Hepatocyte (in vitro differentiated cells): ENCODE measurements around the gene EIF4B. TPM values are rescaled to one million over a fixed set of nuclear protein-coding genes. Genes with fewer than 3 reads are reported as not detected.

Source experiments
- DNase-seq: peaks from one replicate; pipeline ENCODE4 v3.0.0-alpha.2; 2016; ENCODE audit warnings: low spot score
- H2AFZ ChIP-seq: fragments of 200-600 bp; sonication (generic); 2 replicates; pipeline ENCODE4 v1.6.0; 2016; ENCODE audit warnings: antibody characterized with exemption, mild to moderate bottlenecking
- H3K27ac ChIP-seq: fragments of 200-600 bp; sonication (generic); 2 replicates; pipeline ENCODE4 v1.5.1; 2016; ENCODE audit warnings: mild to moderate bottlenecking
- H3K27me3 ChIP-seq: fragments of 200-600 bp; sonication (generic); 2 replicates; pipeline ENCODE4 v1.6.1; 2016
- H3K36me3 ChIP-seq: fragments of 200-600 bp; sonication (generic); replicated peaks from 2 replicates; pipeline ENCODE4 v1.5.1; 2016; ENCODE audit warnings: low read depth; ENCODE audit not compliant: insufficient read depth
- H3K4me1 ChIP-seq: fragments of 200-600 bp; sonication (generic); 2 replicates; pipeline ENCODE4 v1.5.1; 2016; ENCODE audit warnings: mild to moderate bottlenecking, moderate library complexity; ENCODE audit not compliant: insufficient read depth
- H3K4me2 ChIP-seq: fragments of 200-600 bp; sonication (generic); 2 replicates; pipeline ENCODE4 v1.6.0; 2016
- H3K4me3 ChIP-seq: fragments of 200-600 bp; sonication (generic); 2 replicates; pipeline ENCODE4 v1.5.1; 2016; ENCODE audit warnings: mild to moderate bottlenecking
- H3K79me2 ChIP-seq: fragments of 200-600 bp; sonication (generic); 2 replicates; pipeline ENCODE4 v1.6.0; 2017; ENCODE audit warnings: mild to moderate bottlenecking
- H3K9me2 ChIP-seq: fragments of 200-600 bp; sonication (generic); replicated peaks from 2 replicates; pipeline ENCODE4 v1.6.0; 2017; ENCODE audit warnings: mild to moderate bottlenecking; ENCODE audit not compliant: insufficient read depth
- H3K9me3 ChIP-seq: fragments of 200-600 bp; sonication (generic); 2 replicates; pipeline ENCODE4 v1.5.1; 2016; ENCODE audit warnings: low read depth, mild to moderate bottlenecking
- H4K20me1 ChIP-seq: fragments of 200-600 bp; sonication (generic); 2 replicates; pipeline ENCODE4 v1.6.0; 2016; ENCODE audit warnings: mild to moderate bottlenecking; ENCODE audit not compliant: insufficient read depth, poor library complexity, severe bottlenecking
- EZH2 ChIP-seq: fragments of 200-600 bp; sonication (generic); IDR thresholded peaks from 2 replicates; pipeline ENCODE4 v1.6.1; 2016; ENCODE audit warnings: antibody characterized with exemption, mild to moderate bottlenecking, borderline replicate concordance
- EZH2phosphoT487 ChIP-seq: fragments of 200-600 bp; sonication (generic); IDR thresholded peaks from one replicate; pipeline ENCODE4 v1.6.1; 2018; ENCODE audit warnings: antibody characterized with exemption, mild to moderate bottlenecking, low read depth, moderate library complexity; ENCODE audit not compliant: unreplicated experiment, severe bottlenecking
- WGBS: methylation state at CpG from one replicate; pipeline ENCODE4 v1.1.6; 2016; ENCODE audit warnings: low lambda C conversion rate; ENCODE audit errors: missing lambda C conversion rate; 5-methylcytosine and 5-hydroxymethylcytosine counted together
- polyA plus RNA-seq: library from polyadenylated mRNA; unstranded; fragments of >200 nt; fragmentation: Nextera tagmentation; extraction: Ambion mirVana; gene quantifications from 2 replicates; pipeline ENCODE4 v1.2.1, GENCODE V29; 2016
- total RNA-seq: library from RNA; depleted of rRNA; stranded (reverse); fragments of >200 nt; gene quantifications from 2 replicates; pipeline ENCODE4 v1.2.3, GENCODE V29; 2014
- TF ChIP-seq, protein P1 (sequence below): fragments of 200-600 bp; sonication (generic); IDR thresholded peaks from 2 replicates; pipeline ENCODE4 v1.5.1; 2016; ENCODE audit warnings: antibody characterized with exemption, mild to moderate bottlenecking; ENCODE audit not compliant: poor library complexity

EIF4B gene
- total and polyA plus RNA-seq, 2 experiments from 2014 or later: 53.5 to 435 TPM

DNA sequence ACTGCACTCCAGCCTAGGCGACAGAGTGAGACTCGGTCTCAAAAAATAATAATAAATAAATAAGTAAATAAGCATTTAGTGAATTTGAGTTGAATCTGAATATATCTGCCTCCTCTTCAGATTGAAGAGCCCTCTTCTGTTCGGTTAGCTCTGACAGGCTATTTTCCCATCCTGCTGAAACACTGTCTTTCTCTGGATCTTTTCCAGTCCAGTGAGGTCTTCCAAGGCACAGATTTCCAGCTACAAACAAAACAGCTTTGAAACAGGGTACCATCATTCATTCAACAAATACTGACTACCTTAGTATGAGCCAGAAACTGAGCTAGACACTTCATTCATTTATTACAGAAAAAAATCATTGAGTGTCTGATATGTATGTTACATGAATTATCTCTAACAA lies 80.1 kb downstream of the EIF4B start:
- Histone ChIP-seq H3K27ac (no peak overlapping the region), H3K79me2 (no peaks in the 10 kb centered on the region), H3K9me2 (no peaks in the 10 kb centered on the region), H3K4me2 (no peak overlapping the region), H2AFZ (no peak overlapping the region), H3K4me1 (no peaks in the 10 kb centered on the region), H4K20me1 (no peaks in the 10 kb centered on the region), H3K4me3 (no peak overlapping the region), H3K9me3 (no peaks in the 10 kb centered on the region), H3K27me3 (no peaks in the 10 kb centered on the region), H3K36me3 (no peaks in the 10 kb centered on the region)
- DNase-seq: no peak
- 92% methylated on average over 3 of the region's 3 CpGs for WGBS
- TF ChIP-seq, protein P1, sequence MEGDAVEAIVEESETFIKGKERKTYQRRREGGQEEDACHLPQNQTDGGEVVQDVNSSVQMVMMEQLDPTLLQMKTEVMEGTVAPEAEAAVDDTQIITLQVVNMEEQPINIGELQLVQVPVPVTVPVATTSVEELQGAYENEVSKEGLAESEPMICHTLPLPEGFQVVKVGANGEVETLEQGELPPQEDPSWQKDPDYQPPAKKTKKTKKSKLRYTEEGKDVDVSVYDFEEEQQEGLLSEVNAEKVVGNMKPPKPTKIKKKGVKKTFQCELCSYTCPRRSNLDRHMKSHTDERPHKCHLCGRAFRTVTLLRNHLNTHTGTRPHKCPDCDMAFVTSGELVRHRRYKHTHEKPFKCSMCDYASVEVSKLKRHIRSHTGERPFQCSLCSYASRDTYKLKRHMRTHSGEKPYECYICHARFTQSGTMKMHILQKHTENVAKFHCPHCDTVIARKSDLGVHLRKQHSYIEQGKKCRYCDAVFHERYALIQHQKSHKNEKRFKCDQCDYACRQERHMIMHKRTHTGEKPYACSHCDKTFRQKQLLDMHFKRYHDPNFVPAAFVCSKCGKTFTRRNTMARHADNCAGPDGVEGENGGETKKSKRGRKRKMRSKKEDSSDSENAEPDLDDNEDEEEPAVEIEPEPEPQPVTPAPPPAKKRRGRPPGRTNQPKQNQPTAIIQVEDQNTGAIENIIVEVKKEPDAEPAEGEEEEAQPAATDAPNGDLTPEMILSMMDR: no peak
- TF ChIP-seq EZH2phosphoT487: no peak
- TF ChIP-seq EZH2: no peak

DNA sequence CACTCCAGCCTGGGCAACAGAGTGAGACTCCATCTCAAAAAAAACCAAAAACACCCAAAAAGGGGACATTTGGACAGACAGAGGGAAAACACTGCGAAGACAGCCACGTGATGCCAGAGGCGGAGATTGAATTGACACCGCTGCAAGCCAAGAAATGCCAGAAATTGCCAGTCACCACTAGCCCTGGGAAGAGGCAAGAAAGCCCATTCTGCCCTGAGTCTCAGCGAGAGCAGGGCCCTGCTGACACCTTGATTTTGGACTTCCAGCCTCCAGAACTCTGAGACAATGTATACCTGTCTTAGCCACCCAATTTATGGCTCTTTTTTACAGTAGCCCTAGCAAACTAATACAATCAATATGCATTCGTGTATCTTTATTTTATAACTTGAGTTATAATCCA lies 83.8 kb downstream of the EIF4B start:
- Histone ChIP-seq H3K4me1 (no peaks in the 10 kb centered on the region), H3K9me2 (no peaks in the 10 kb centered on the region), H3K4me3 (no peak overlapping the region), H3K79me2 (no peaks in the 10 kb centered on the region), H3K27me3 (no peaks in the 10 kb centered on the region), H3K9me3 (no peaks in the 10 kb centered on the region), H3K4me2 (no peak overlapping the region), H3K27ac (no peak overlapping the region), H2AFZ (no peak overlapping the region), H4K20me1 (no peaks in the 10 kb centered on the region), H3K36me3 (no peaks in the 10 kb centered on the region)
- no peak for TF ChIP-seq EZH2phosphoT487
- no peak for TF ChIP-seq EZH2
- TF ChIP-seq, protein P1: no peak
- 96% methylated on average over 6 of the region's 6 CpGs for WGBS
- DNase-seq: no peak

DNA sequence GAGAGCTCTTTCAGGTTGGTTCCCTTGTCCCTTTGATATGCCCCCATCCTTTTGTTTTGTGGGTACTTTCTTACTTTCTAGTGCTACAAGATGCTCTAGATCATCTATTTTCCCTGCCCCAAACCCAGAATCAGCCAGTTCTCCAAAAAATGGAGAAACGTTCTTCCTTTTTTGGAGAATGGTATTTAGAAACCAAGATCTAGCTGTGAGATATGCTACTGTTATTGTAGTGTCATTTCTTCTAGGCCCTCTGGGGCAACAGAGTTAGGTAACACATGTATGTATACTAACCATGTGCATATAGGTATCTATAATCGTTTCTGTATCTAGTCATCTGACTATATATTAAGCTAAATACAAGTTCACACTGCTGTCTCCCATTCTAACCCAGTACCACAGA lies 84.3 kb downstream of the EIF4B start:
- WGBS: 71% methylated on average over 2 of the region's 2 CpGs
- Histone ChIP-seq H3K4me1 (no peaks in the 10 kb centered on the region), H3K4me3 (no peak overlapping the region), H3K27me3 (no peaks in the 10 kb centered on the region), H2AFZ (no peak overlapping the region), H3K9me2 (no peaks in the 10 kb centered on the region), H3K79me2 (no peaks in the 10 kb centered on the region), H3K36me3 (no peaks in the 10 kb centered on the region), H3K27ac (no peak overlapping the region), H4K20me1 (no peaks in the 10 kb centered on the region), H3K4me2 (no peak overlapping the region), H3K9me3 (no peaks in the 10 kb centered on the region)
- no peak for TF ChIP-seq EZH2phosphoT487
- TF ChIP-seq, protein P1: no peak
- no peak for TF ChIP-seq EZH2
- no peak for DNase-seq

GRCh38 chr12:53091756-53092155 lies 85.5 kb downstream of the EIF4B start:
- Histone ChIP-seq H3K4me2 (no peak overlapping the region), H3K9me3 (no peaks in the 10 kb centered on the region), H2AFZ (no peak overlapping the region), H3K36me3 (no peaks in the 10 kb centered on the region), H3K79me2 (no peaks in the 10 kb centered on the region), H3K4me3 (no peak overlapping the region), H3K27ac (no peak overlapping the region), H3K27me3 (no peaks in the 10 kb centered on the region), H4K20me1 (no peaks in the 10 kb centered on the region), H3K4me1 (peaks cover 11% of the 10 kb centered on the region), H3K9me2 (no peaks in the 10 kb centered on the region)
- TF ChIP-seq EZH2 (no peak), EZH2phosphoT487 (no peak)
- TF ChIP-seq, protein P1: no peak
- WGBS: 78% methylated on average over 6 of the region's 6 CpGs
- no peak for DNase-seq
